ENCODE data around the gene MMP24OS. TPM values are rescaled to one million over a fixed set of nuclear protein-coding genes. Genes with fewer than 3 reads are reported as not detected.

The MMP24OS gene
- total and polyA plus RNA-seq, 10 of the 15 experiments (the other 5 are each of a cell fraction or from before 2014, with no cell fraction given) = 2.0 to 30.9 (median 10.9) TPM

- TF ChIP-seq ZNF592 (IDR thresholded peaks at IDR 0.05) (no peak), YBX1 (IDR thresholded peaks at IDR 0.05) (no peak), FOXM1 (IDR thresholded peaks at IDR 0.05; ENCODE audit: low read depth, low read length) (no peak), NFYA (IDR thresholded peaks at IDR 0.05; ENCODE audit: borderline replicate concordance, low read depth, low read length) (no peak), FOS (IDR thresholded peaks at IDR 0.05; ENCODE audit: borderline replicate concordance, extremely low read depth, insufficient read length) (no peak), EED (IDR thresholded peaks at IDR 0.05; ENCODE audit: low read depth) (no peak), TARDBP (IDR thresholded peaks at IDR 0.05; ENCODE audit: borderline replicate concordance) (no peak)
Observed at GRCh38 chr20:35286899-35287508, 9.1 kb upstream of the MMP24OS start (continued).
